ENCODE data around the gene B3GALNT1. TPM values are rescaled to one million over a fixed set of nuclear protein-coding genes. Genes with fewer than 3 reads are reported as not detected.

Gene B3GALNT1
- total RNA-seq, 4 donors from 2014 or later, result 0.18 to 0.81 TPM; not detected in 2

- H3K27me3 ChIP-seq, result no peaks in the 10 kb centered on the region
Measured at GRCh38 chr3:161072211-161072621, 32.9 kb downstream of the B3GALNT1 start.

GRCh38 chr3:161070980-161071663 is 34.0 kb downstream of the B3GALNT1 start:
- in situ Hi-C loops (cut with MboI; ENCODE audit: low sequenced_read_pairs in 4 of 4) (no loop called here), intact Hi-C loops (cut with DNase I; ENCODE audit: low total_unique reads) (no loop called here)
- H3K27me3 ChIP-seq, result no peaks in the 10 kb centered on the region
- no peak for TF ChIP-seq POLR2A (IDR thresholded peaks at IDR 0.05)
- H3K4me1 ChIP-seq, result no peaks in the 10 kb centered on the region
- H3K36me3 ChIP-seq, result peaks cover 0 to 16% of the 10 kb centered on the region in 2 donors
- H3K9me3 ChIP-seq, result no peaks in the 10 kb centered on the region
- no peak for ATAC-seq
- H3K27ac ChIP-seq, result no peak overlapping the region
- H3K4me3 ChIP-seq, result no peak overlapping the region
- no peak for DNase-seq

More at GRCh38 chr3:161072211-161072621, 32.9 kb downstream of the B3GALNT1 start:
- no peak overlapping the region for H3K4me3 ChIP-seq
- ATAC-seq, result no peak
- intact Hi-C loops (cut with DNase I; ENCODE audit: low total_unique reads) (no loop called here), in situ Hi-C loops (cut with MboI; ENCODE audit: low sequenced_read_pairs in 4 of 4) (no loop called here)
- DNase-seq, result no peak
- H3K4me1 ChIP-seq, result no peaks in the 10 kb centered on the region
- peaks cover 0 to 9% of the 10 kb centered on the region in 2 donors for H3K36me3 ChIP-seq
- no peak overlapping the region for H3K27ac ChIP-seq
- TF ChIP-seq CTCF (IDR thresholded peaks at IDR 0.05 in 4 of 5, conservative IDR thresholded peaks at IDR 0.05 in 1 of 5) (no peak), POLR2A (IDR thresholded peaks at IDR 0.05) (no peak)
- no peaks in the 10 kb centered on the region for H3K9me3 ChIP-seq

- intact Hi-C loops (cut with DNase I; ENCODE audit: low total_unique reads) (no loop called here), in situ Hi-C loops (cut with MboI; ENCODE audit: low sequenced_read_pairs in 4 of 4) (no loop called here)
- Histone ChIP-seq H3K27ac (no peak overlapping the region), H3K27me3 (no peaks in the 10 kb centered on the region), H3K9me3 (no peaks in the 10 kb centered on the region), H3K4me3 (no peak overlapping the region), H3K4me1 (no peaks in the 10 kb centered on the region), H3K36me3 (peaks cover 0 to 22% of the 10 kb centered on the region in 2 donors)
- no peak for ATAC-seq
- no peak for TF ChIP-seq CTCF (IDR thresholded peaks at IDR 0.05 in 4 of 5, conservative IDR thresholded peaks at IDR 0.05 in 1 of 5)
- TF ChIP-seq POLR2A (IDR thresholded peaks at IDR 0.05), result no peak
- DNase-seq, result no peak
Measured at GRCh38 chr3:161070252-161070930, 34.8 kb downstream of the B3GALNT1 start.

GRCh38 chr3:161069511-161070251 is 35.5 kb downstream of the B3GALNT1 start:
- TF ChIP-seq POLR2A (IDR thresholded peaks at IDR 0.05) (no peak), CTCF (IDR thresholded peaks at IDR 0.05 in 4 of 5, conservative IDR thresholded peaks at IDR 0.05 in 1 of 5) (no peak)
- in situ Hi-C loops (cut with MboI; ENCODE audit: low sequenced_read_pairs in 4 of 4), result no loop called here
- intact Hi-C loops (cut with DNase I; ENCODE audit: low total_unique reads), result no loop called here
- ATAC-seq (peak; percentile 21 to 82), DNase-seq (no peak)
- no peak overlapping the region for H3K4me3 ChIP-seq
- H3K36me3 ChIP-seq, result peaks cover 0 to 27% of the 10 kb centered on the region in 2 donors
- H3K27ac ChIP-seq, result peak overlapping the region in 1 of 4 donors; percentile 14
- no peaks in the 10 kb centered on the region for H3K27me3 ChIP-seq
- no peaks in the 10 kb centered on the region for H3K4me1 ChIP-seq
- no peaks in the 10 kb centered on the region for H3K9me3 ChIP-seq

- Histone ChIP-seq H3K4me1 (no peaks in the 10 kb centered on the region), H3K27ac (no peak overlapping the region), H3K36me3 (peaks cover 0 to 27% of the 10 kb centered on the region in 2 donors), H3K9me3 (no peaks in the 10 kb centered on the region), H3K4me3 (no peak overlapping the region), H3K27me3 (no peaks in the 10 kb centered on the region)
- in situ Hi-C loops (cut with MboI; ENCODE audit: low sequenced_read_pairs in 4 of 4) (no loop called here), intact Hi-C loops (cut with DNase I; ENCODE audit: low total_unique reads) (no loop called here)
- no peak for ATAC-seq
- DNase-seq, result no peak
- no peak for TF ChIP-seq POLR2A (IDR thresholded peaks at IDR 0.05)
- no peak for TF ChIP-seq CTCF (IDR thresholded peaks at IDR 0.05 in 4 of 5, conservative IDR thresholded peaks at IDR 0.05 in 1 of 5)
Measured at GRCh38 chr3:161067335-161067734, 37.8 kb downstream of the B3GALNT1 start.

Data from gastrocnemius medialis (tissue), 4 donors.